Loucy (cell line): ENCODE measurements around the gene ACTR1A.

Experiments
- H2AFZ ChIP-seq: fragments of 200-600 bp; sonication (generic); 2 replicates; pipeline ENCODE4 v1.6.0; 2016; ENCODE audit warnings: antibody characterized with exemption, mild to moderate bottlenecking, low read length, moderate library complexity
- H3F3A ChIP-seq: fragments of 200-600 bp; 2 replicates; pipeline ENCODE4 v1.6.0; 2016; ENCODE audit warnings: antibody characterized with exemption, low read depth, mild to moderate bottlenecking
- H3K27me3 ChIP-seq: fragments of 200-600 bp; sonication (generic); 2 replicates; pipeline ENCODE4 v1.6.1; 2014; ENCODE audit warnings: low read length, mild to moderate bottlenecking; ENCODE audit not compliant: insufficient read depth, poor library complexity, severe bottlenecking
- H3K36me3 ChIP-seq: fragments of 200-600 bp; sonication (generic); 2 replicates; pipeline ENCODE4 v1.6.1; 2016; ENCODE audit warnings: low read length; ENCODE audit not compliant: insufficient read depth
- H3K4me1 ChIP-seq: fragments of 200-600 bp; sonication (generic); 2 replicates; pipeline ENCODE4 v1.5.1; 2014; ENCODE audit warnings: low read length, mild to moderate bottlenecking; ENCODE audit not compliant: insufficient read depth, poor library complexity, severe bottlenecking
- H3K4me2 ChIP-seq: fragments of 200-600 bp; sonication (generic); 2 replicates; pipeline ENCODE4 v1.6.0; 2014; ENCODE audit warnings: antibody characterized with exemption, low read length, low read depth, mild to moderate bottlenecking; ENCODE audit not compliant: poor library complexity, severe bottlenecking
- H3K4me3 ChIP-seq: fragments of 200-600 bp; sonication (generic); 2 replicates; pipeline ENCODE4 v1.5.1; 2014; ENCODE audit warnings: low read length, mild to moderate bottlenecking, mixed read lengths; ENCODE audit not compliant: poor library complexity, severe bottlenecking
- H3K79me2 ChIP-seq: fragments of 200-600 bp; sonication (generic); 2 replicates; pipeline ENCODE4 v1.6.1; 2014; ENCODE audit warnings: low read length; ENCODE audit not compliant: insufficient read depth
- H3K9ac ChIP-seq: fragments of 200-600 bp; sonication (generic); 2 replicates; pipeline ENCODE4 v1.6.0; 2014; ENCODE audit warnings: mild to moderate bottlenecking, low read depth, low read length, moderate library complexity; ENCODE audit not compliant: poor library complexity, severe bottlenecking
- H3K9me2 ChIP-seq: fragments of 200-600 bp; sonication (generic); replicated peaks from 2 replicates; pipeline ENCODE4 v1.6.1; 2016; ENCODE audit warnings: low read depth, low read length, mixed read lengths
- H3K9me3 ChIP-seq: fragments of 200-600 bp; sonication (generic); 2 replicates; pipeline ENCODE4 v1.6.1; 2014; ENCODE audit warnings: mild to moderate bottlenecking, antibody characterized with exemption, low read length, low read depth; ENCODE audit not compliant: insufficient read depth
- H4K20me1 ChIP-seq: fragments of 200-600 bp; sonication (generic); 2 replicates; pipeline ENCODE4 v1.6.0; 2014; ENCODE audit warnings: antibody characterized with exemption, low read length, mild to moderate bottlenecking; ENCODE audit not compliant: insufficient read depth, poor library complexity, severe bottlenecking
- CTCF ChIP-seq: fragments of 200-600 bp; sonication (generic); conservative IDR thresholded peaks from 2 replicates; pipeline ENCODE4 v1.5.1; 2014; ENCODE audit warnings: mild to moderate bottlenecking, antibody characterized with exemption, low read length
- EZH2phosphoT487 ChIP-seq: fragments of 200-600 bp; IDR thresholded peaks from 2 replicates; pipeline ENCODE4 v1.6.1; 2018; ENCODE audit warnings: antibody characterized with exemption, mild to moderate bottlenecking, moderate library complexity, borderline replicate concordance

Gene ACTR1A

DNA sequence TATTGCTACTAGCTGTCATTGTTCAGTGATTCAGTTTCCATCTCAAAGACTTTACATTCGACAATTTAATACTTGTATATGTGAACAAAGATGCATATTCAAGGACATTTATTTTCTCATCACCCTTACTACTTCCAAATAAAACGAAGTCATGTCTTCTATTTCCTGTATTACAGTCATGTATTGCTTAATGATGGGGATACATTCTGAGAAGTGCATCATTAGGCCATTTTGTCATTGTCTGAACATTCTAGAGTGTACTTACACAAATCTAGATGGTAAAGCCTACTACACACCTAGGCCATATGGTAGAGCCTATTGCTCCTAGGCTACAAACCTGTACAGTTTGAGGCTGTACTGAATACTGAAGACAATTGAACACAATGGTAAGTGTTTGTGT is 57.7 kb downstream of the ACTR1A start:
- no peaks in the 10 kb centered on the region for H3K9me2 ChIP-seq
- no peak overlapping the region for H2AFZ ChIP-seq
- H3F3A ChIP-seq, result no peaks in the 10 kb centered on the region
- no peaks in the 10 kb centered on the region for H3K9me3 ChIP-seq
- peaks cover 2% of the 10 kb centered on the region for H3K79me2 ChIP-seq
- no peak overlapping the region for H3K9ac ChIP-seq
- H3K27me3 ChIP-seq, result no peaks in the 10 kb centered on the region
- no peaks in the 10 kb centered on the region for H4K20me1 ChIP-seq
- no peak overlapping the region for H3K4me3 ChIP-seq
- H3K36me3 ChIP-seq, result no peaks in the 10 kb centered on the region
- H3K4me2 ChIP-seq, result no peak overlapping the region
- TF ChIP-seq EZH2phosphoT487 (no peak), CTCF (no peak)
- peaks cover 7% of the 10 kb centered on the region for H3K4me1 ChIP-seq

DNA sequence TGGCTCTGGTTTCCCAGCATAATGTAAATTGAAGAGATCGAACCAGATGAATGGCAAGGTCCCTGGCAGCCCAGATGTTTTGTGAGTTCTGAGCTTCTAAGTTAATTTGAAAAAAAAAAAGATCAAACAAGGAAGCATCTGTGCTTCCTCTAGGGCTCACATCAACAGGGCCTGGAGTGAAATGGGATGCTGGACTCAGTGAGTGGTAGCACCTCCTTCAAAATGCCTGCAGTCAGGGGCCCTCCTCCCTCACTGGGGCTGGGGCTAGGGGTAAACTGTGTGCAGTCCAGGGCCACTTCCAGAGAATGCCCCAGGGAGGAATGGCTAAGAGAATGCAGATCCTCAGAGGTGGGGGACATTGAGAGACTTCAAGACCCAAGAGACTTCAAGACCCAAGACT is 64.1 kb downstream of the ACTR1A start:
- TF ChIP-seq EZH2phosphoT487 (no peak), CTCF (no peak)
- H3K9me2 ChIP-seq, result no peaks in the 10 kb centered on the region
- no peaks in the 10 kb centered on the region for H4K20me1 ChIP-seq
- no peaks in the 10 kb centered on the region for H3K9me3 ChIP-seq
- H3K79me2 ChIP-seq, result no peaks in the 10 kb centered on the region
- no peak overlapping the region for H3K9ac ChIP-seq
- H3F3A ChIP-seq, result no peaks in the 10 kb centered on the region
- no peaks in the 10 kb centered on the region for H3K4me1 ChIP-seq
- H3K4me2 ChIP-seq, result no peak overlapping the region
- no peaks in the 10 kb centered on the region for H3K27me3 ChIP-seq
- H2AFZ ChIP-seq, result no peak overlapping the region
- no peak overlapping the region for H3K4me3 ChIP-seq
- no peaks in the 10 kb centered on the region for H3K36me3 ChIP-seq

DNA sequence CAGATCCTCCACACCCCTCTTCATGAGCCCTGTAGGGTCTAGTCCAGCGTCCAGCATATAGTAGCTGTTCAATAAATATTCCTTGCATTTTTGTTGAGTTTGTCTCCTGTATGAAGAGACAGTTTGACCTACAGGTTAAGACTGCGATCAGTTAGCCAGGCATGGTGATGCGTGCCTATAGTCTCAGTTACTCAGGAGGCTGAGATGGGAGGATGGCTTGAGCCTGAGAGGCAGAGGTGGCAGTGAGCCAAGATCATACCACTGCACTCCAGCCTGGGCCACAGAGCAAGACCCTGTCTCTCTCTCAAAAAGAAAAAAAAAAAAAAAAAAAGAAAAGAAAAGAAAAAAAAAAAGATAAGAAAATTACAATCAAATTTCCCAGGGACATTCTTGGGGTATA is 65.0 kb downstream of the ACTR1A start:
- no peaks in the 10 kb centered on the region for H3K4me1 ChIP-seq
- no peak overlapping the region for H2AFZ ChIP-seq
- no peaks in the 10 kb centered on the region for H3K9me2 ChIP-seq
- no peaks in the 10 kb centered on the region for H3K27me3 ChIP-seq
- no peaks in the 10 kb centered on the region for H3K9me3 ChIP-seq
- H3K79me2 ChIP-seq, result no peaks in the 10 kb centered on the region
- H4K20me1 ChIP-seq, result no peaks in the 10 kb centered on the region
- H3K4me2 ChIP-seq, result no peak overlapping the region
- no peaks in the 10 kb centered on the region for H3F3A ChIP-seq
- H3K9ac ChIP-seq, result no peak overlapping the region
- TF ChIP-seq EZH2phosphoT487, result no peak
- TF ChIP-seq CTCF, result no peak
- no peaks in the 10 kb centered on the region for H3K36me3 ChIP-seq
- no peak overlapping the region for H3K4me3 ChIP-seq
